Inflammatory macrophage treated with lipopolysaccharide for 4 hours (primary cell): ENCODE data around the gene NIFK.
A peak's percentile ranks its signal among the peaks of the same experiment; 100 is the strongest.
"Not testable (repeated sequence)": the region's sequence is repeated elsewhere in the genome, so short reads cannot be mapped to it uniquely, and the experiment has no call there.

Experiments used
- DNase-seq: peaks from one replicate; pipeline ENCODE4 v3.0.0-alpha.2; 2020

NIFK gene

DNA sequence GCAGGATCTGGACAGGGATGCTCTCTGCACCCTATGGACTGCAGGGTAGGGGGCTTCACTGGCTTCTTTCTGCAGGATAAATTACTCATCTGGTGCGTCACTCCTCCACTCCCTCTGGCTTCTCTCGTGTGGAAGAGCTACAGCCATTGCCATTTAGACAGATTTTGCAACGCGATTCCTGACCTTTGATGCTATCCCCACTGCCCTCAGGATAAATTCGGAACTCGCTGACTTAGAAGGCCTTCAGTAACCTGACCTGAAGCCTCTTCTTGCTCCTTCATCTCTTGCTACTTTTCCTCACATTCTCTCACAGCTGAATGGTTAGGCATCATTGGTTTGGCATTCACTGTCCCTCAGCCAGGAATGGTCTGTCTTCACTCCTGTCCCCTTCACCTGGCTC, 5.3 kb downstream of the NIFK start:
- no peak for DNase-seq

DNA sequence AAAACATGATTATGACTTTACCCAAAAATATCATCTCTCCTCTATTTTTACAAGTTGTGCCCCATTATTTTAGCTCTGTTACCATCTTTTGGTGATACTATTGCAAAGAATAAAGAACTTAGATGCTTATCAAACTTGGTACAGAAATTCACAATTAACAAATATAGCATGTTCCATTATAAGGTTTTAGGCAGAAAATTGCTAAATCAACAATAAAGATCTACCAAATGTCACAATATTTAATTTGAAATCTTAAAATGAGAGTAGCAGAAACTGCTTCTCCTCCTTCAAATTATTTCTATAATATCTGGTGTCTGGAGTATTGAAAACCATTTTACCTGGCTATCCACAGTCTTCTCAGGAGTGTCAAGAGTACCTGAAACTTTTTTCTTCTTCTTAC, 8.7 kb downstream of the NIFK start:
- no peak for DNase-seq

DNA sequence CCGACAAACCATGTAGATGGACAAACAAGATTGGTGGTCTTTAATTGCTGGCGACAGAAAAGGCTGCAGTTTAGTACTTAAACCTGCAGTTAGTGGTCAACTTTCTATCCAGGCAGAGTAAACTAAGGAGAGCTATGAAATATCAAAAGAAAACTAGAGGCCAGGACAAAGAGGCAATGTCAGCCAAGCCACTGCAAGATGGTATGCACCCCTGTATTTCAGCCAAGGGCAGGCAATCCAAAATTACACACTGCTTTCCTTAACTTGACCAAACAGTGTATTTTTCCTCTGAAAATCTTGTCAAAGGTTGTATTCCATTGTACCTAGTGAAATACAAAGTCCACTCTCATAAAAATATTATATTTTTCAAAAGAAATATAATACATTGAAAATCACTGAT, 9.3 kb downstream of the NIFK start:
- DNase-seq: no peak

DNA sequence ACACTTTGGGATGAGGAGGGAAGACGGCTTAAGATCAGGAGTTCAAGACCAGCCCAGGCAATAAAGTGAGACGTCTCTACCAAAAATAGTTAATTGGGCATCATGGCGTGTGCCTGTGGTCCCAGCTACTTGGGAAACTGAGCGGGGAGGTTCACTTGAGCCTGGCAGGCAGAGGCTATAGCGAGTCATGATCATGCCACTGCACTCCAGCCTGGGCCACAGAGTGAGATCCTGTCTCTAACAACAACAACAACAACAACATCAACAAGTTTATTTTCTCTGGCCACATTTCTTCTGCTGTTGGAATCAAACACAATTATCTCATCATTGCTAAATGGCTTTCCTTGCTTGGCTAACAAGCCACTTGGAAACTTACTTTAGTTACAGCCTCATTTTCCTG, 13.4 kb downstream of the NIFK start:
- no peak for DNase-seq

DNA sequence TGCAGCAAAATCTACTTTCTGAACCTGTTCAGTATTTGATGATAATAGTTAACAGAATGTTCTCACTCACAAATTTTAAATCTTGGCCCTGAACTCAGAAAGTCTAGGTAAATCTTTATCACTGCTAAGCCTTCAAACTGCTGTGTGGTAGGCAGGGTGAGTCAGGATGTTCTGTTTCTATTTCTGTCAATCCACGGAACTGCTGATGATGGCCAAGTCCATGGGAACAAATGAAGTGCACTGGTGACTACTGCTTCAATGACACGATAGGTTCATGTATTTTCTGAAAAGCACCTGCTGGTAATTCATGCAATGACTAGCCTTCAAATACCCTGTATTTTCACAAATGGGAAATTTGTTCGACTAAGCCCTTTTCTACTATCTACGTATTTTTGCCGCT, 14.2 kb downstream of the NIFK start:
- peak; percentile 82 for DNase-seq

DNA sequence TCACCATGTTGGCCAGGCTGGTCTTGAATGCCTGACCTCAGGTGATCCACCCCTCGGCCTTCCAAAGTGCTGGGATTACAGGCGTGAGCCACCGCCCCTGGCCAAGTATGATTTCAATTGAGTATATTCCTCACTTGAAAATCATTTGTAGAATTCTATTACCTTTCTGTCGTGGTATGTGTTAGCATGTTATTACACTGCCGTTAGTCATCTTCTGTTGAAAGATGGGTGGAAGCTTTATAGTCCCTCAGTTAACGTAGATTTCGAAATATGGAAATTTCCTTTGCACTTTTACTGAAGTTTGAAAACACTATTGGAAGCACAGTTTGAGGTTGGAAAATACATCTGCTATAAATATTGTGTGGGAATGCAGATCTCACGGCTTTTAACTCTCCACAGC, 14.7 kb downstream of the NIFK start:
- DNase-seq: peak; percentile 88

DNA sequence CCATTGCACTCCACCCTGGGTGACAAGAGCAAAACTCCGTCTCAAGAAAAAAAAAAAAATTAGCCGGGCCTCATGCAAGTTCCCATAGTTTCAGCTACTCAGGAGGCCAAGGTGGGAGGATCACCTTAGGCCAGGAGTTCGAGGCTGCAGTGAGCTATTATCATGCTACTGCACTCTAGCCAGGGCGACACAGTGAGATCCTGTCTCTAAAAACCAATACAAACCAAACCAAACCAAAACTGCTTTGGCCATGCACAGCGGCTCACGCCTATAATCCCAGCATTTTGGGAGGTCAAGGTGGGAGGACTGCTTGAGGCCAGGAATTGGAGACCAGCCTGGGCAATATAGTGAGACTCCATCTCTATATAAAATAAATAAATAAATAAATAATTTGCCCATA, 19.1 kb downstream of the NIFK start:
- no peak for DNase-seq

DNA sequence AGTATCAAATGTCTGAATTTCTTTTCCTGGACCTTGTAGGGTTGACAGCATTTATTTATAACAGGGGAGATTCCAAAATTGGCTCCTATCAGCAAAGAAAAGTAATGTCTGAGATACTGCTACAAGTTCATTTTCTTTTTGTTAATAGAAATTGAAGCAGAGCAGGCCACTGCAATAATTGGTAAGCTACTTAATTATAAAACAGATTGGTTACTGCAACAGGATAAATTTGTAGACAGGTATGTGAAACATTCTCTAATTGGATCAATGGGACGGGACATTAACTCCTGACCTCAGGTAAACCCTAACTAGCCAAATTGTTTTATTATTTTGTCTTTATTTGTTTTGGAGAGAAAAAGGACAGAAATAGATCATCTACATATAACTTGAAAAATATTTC, 20.5 kb downstream of the NIFK start:
- DNase-seq: no peak

DNA sequence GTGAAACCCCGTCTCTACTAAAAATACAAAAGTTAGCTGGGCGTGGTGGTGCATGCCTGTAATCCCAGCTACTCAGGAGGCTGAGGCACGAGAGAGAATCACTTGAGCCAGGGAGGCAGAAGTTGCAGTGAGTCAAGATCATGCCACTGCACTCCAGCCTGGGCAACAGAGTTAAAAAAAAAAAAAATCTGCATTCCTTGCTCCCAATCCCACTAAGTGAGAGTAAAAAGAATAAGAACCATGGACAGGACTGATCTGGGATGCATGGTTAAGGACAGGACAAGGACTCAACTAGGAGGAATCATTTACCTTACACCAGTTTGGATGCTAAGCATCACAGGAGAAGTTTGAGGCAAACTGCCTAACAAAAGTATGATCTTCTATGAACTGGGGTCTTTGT, 25.2 kb downstream of the NIFK start:
- DNase-seq: not testable (repeated sequence)

DNA sequence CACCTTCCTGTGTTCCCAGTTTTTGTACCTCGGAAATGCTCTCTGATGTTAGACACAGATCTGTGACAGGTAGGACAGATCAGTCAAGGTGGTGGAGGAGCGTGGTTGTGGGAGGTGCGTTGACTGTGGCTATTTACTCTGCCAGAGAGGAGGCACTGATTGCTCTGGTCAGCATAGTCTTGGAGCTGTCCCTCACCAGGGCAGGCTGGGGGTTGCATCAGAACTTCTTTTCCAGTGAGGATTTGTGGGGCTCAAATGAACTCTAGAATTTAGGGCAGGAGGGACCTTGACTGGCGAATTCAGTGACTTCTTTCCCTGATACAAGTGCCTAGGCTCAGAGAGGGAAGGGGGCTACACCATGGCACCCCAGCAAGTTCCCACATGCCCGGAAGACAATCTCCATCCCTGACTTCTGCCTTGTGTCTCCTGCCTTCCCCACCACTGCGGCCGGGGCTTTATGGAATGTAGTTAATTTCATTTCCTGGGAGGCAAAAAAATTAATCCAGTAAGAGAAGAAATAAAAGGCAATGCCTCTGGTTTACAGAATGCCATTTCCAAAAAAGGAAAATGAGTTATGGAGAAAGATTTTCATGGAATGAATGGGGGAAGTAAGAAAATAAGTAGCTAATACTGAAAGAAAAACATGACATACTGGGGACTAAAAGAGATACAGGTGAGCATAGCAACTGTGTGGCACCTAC, 26.1 kb downstream of the NIFK start:
- DNase-seq: no peak

DNA sequence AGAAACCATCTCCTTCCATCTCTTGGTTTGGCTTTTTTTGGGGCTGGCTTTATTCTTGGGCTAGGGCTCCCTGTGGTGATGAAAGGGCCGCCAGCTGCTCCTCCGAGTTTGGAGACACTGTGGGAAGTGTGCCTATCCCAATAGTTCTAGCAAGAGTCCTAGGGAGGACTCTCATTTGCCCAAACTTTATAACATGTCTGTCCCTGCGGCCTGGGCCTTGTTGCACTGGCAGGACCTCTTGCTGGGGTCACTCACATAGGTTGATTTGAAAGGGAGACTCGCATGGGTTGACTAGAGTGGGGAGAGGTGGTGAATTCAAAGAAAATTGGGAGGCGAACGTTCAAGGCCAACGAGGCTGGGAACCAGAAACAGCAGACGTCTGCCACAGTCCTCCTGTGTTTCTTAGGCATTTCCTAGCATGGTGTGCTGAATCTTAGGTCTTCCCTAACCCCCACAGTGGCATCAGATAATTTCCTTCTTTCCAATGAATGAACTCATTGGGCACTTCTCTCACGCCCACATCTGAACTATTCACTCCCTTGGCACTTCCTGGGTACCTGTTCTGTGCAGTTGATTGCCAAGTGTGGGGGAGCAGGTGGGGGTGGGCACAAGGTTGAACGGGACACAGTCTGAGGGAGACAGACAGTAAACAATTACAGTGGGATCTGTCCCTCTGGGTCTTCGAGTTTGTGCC, 26.8 kb downstream of the NIFK start:
- no peak for DNase-seq

DNA sequence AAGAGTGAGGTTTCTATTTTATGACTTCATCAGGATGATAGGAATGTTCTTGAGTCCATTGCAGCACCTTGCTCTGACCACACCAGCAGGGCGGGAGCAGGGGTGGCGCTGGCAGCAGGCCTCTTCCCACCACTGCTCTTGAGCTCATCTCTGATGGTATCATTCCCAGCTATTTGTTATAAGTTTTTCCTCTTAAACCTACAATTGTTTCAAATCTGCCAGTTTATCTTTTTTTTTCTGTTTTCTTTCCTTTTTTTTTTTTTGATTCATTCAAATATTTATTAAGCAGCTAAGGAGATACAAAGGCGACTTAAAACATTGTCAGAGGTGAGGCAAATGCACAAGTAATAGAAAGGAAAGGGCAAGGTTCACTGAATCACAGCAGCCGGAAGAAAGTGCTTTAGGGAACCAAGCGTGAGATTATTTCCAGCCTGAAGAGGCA, 28.7 kb downstream of the NIFK start:
- no peak for DNase-seq

DNA sequence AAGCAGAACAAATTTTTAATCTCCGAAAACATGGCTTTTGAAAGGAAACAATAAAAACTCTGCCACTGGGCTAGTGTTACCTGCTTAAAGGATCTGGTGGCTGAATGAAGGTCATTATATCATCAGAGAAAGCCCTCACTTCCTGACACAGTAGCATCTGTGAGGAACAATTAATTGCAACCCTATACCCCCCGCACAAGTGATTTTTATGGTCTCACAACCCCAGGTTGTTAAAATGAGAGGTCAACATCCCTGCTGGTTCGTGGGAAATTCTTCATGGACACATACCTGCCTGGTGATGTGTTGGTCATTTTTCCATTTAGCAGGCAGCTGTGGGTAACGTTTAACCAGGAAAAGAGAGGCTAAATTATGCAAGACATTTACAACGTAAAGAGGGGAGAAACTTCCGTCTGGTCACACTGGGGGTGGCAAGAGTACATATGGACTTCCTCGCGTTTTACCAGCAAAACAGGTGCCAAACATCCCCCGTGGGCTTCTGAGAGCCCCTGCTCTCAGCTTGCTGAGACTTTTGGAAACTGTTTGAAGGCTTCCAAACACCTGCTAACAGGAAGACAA, 29.2 kb downstream of the NIFK start:
- DNase-seq: no peak

DNA sequence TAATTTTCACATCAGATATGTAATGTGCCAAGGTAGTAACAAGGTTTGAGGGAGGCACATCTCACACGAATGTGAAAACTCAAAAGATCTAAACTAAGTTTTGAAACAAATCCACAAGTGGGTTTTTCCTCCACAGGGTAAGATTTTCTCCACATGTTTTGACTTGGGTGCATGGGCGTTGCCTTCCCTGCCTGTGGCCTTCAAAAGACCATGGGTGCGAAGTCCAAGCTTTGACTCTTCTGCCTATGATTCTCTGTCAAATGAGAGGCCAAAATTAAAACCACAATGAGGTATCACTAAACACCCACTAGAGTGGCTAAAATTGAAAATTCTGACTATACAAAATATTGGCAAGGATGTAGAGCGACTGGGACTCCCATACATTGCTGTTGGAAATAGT, 30.7 kb downstream of the NIFK start:
- DNase-seq: no peak

DNA sequence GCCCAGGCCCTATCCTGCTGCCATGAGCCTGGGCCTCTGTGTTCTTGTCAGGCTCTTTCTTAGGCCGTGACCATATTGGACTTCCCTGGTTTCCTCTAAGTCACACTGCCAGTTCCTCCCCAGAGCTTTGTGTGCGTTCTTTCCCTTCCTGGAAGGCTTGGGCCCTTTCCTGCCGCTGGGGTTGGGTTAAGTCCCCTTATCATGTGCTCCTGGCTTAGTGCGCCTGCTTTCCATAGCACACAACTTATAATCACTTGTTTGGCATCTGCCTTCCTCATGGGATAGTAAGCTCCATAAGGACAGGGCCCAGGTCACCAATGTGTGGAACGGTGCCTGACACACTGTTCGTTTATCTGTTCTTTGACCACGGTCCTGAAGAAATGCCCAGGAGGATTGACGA, 31.3 kb downstream of the NIFK start:
- DNase-seq: no peak

DNA sequence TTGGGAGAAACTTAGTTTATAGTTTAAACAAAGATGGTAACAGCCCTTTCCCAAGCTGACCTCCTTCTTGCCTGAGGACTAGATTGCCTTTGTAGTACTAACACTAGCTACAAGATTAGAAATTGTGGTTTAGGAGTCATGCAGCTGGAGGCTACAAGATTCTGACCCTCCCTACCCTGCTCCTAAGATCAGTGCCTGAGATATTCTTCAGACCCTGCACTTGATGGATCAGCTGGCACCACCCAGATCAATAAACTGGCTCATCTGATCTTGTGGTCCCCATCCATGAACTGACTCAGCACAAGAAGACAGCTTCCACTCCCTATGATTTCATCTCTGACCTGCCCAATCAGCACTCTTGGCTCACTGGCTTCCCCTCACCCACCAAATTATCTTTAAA, 34.9 kb downstream of the NIFK start:
- DNase-seq: not testable (repeated sequence)

DNA sequence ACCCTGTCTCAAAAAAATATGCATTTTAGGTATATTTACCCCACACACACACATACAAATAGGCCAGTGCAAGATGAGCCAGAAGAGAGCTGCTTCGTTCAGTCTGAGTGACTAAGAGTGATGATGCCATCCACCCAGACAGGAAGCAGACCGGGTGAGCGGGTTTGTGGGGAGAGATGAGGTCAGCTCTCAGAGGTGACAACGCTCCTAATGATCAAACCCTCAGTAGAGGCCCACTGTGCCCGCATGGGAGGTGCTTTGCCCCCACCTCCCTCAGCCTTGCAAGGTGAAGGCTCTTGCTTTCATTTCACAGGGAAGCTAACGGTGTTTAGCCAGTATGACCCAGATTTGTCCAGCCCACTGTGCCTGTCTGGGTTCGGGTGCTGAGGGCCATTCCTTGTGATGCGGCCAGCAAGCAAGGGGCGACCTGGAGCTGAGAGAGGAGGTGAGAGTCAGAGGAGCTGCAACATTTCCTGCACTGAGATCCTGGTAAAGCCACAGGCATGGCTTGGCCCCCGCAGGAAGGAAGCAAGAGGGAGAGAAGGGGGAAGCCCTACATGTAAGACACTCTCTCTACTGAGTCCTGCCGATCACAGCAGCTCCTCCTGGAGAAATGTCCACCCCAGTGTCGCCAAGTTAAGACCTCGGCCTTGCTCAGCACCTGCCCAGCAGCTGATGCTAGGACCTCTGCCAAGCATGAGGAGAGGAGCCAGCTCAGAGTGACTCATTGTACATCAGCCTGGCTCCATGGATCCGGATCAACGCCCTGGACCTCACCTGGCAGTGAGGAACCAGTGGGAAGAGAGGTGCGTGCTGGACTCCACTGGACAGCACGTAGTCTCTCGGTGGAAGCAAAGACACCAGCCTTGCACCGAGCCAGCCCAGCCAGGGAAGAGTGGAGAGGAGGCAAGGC, 37.0 kb downstream of the NIFK start:
- peak; percentile 95 for DNase-seq

DNA sequence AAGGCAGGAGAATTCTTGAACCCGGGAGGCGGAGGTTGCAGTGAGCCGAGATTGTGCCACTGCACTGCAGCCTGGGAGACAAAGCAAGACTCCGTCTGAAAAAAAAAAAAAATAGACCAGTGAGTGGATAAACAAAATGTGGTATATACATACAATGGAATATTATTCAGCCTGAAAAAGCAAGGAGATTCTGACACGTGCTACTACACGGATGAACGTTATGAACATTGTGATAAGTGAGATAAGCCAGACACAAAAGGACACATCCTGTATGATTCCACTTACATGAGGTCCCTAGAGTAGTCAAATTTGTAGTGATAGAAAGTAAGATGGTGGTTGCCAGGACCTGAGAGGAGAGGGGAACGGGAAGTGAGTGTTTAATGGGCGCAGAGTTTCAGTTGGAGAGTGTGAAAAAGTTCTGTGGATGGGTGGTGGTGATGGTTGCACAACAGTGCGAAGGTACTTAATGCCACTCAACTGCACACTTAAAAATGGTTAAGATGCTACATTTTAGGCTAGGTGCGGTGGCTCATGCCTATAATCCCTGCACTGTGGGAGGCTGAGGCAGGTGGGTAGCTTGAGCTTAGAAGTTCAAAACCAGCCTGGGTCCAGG, 38.3 kb downstream of the NIFK start:
- no peak for DNase-seq

DNA sequence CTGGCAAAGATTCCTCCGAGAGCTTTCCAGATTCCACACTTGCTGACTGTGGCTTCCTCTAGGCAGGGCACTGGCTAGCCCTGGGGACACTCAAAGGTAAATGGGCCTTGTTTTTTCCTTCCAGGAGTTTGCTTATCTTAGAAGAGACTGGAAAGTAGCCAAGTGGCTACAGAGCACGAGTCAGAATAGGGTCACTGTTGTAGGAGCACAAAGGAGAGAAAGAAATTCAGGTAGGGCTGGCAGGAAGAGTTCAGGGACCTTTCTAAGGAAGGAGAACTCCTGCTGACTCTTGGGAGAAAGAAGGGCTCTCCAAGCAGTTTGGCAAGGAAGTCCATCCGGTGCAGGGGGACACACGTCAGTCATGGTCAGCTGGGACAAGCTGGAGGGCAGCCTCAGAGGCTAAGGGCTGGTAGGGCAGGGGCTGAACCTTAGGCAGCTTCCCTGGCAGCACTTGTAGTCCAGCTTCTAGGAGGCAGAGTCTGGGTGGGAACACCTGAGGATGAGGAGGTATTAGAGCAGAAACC, 39.5 kb downstream of the NIFK start:
- DNase-seq: no peak

DNA sequence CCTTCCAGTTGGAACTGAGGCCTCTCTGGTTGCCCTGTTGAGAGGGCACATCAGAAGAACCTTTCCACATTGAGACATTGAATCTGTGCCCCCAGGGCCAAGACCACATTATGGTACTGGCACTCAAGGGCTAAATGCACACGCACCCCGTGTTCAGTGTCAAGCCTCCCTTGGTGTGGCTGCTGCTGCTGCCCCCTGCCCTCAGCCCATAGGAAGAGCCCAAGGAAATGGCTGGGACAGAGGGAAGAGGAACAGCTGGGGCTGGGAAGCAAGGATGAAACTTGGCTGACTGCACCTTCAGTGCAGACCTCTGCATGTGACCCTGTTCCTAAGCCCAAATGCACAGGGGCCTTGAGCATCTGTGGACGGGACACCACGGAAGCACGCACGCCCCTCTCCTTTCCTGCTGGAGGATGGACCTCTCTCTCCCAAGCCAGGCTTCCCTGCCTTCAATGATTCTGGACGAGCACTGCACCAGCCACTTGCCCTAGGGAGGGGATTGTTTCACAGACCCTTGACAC, 40.2 kb downstream of the NIFK start:
- no peak for DNase-seq

DNA sequence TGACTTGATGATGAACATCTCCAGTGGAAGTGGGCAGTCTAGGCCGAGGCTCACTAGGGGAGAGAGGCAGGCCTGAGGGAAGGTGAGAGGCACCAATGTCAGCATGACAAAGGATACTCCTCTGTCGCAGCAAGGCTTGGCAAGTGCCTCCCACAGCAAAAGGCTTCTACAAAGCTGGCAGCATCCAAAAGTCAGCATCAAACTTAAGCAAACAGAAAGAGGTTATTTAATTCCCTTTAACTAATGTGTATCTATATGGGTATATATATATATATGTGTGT, 41.6 kb downstream of the NIFK start:
- no peak for DNase-seq

DNA sequence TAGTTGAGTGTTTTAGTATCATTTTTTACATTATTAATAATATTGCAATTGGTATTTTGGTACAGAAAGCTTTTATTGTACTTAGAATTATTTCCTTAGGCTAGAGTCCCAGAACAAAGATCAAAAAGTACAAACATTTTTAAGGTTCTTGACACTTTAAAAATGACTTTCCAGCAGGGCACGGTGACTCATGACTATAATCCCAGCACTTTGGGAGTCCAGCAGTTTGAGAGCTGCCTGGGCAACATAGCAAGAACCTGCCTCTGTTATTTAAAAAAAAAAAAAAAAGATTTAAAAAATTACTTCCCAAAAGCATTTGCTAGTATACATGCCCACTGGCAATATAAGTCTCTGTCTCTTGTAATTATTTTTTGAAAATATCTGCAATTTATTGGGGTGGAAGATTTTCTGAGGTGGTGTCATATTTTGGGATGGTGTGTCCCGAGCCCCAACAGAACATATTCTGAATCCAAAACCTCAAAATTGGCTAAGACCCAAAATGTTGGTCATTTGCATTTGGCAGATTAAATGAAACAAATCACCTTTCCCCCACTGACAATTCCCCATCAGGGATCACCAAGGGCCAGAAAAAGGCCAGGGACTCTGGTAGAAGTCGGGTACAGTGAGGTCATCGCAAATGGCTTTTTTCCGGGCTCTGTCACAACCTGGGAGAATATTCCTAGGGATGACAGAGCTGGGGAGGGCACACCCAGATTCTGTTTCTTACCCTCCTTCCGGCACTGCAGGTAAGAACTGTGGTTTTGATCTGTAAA, 42.1 kb downstream of the NIFK start:
- DNase-seq: no peak
